Vagina (tissue), 2 donors: Measurements from ENCODE around the gene BGLAP.

Experiments used
- POLR2A ChIP-seq, 2 donors: fragments of 450-650 bp; IDR thresholded peaks; one replicate each; pipeline ENCODE4 v1.6.1; 2017; ENCODE audit warnings: antibody characterized with exemption in 2 of 2, mild to moderate bottlenecking in 2 of 2, moderate library complexity in 2 of 2
- POLR2AphosphoS5 ChIP-seq, 2 donors: sonication (generic); formaldehyde crosslinking; IDR thresholded peaks; one replicate each; pipeline ENCODE4 v1.9.0; 2017; ENCODE audit warnings: antibody characterized with exemption in 2 of 2, mild to moderate bottlenecking in 2 of 2, low read depth in 1 of 2; ENCODE audit not compliant: insufficient read depth in 1 of 2
- TF ChIP-seq, protein P1 (sequence below), 3 experiments: fragments of 450-650 bp in 2 of 3; fragments of 200-600 bp in 1 of 3; sonication (generic) in 1 of 3; IDR thresholded peaks; one replicate each; pipeline ENCODE4 v1.5.1; 2017 to 2019; ENCODE audit warnings: antibody characterized with exemption in 3 of 3, mild to moderate bottlenecking in 2 of 3, moderate library complexity in 2 of 3

DNA sequence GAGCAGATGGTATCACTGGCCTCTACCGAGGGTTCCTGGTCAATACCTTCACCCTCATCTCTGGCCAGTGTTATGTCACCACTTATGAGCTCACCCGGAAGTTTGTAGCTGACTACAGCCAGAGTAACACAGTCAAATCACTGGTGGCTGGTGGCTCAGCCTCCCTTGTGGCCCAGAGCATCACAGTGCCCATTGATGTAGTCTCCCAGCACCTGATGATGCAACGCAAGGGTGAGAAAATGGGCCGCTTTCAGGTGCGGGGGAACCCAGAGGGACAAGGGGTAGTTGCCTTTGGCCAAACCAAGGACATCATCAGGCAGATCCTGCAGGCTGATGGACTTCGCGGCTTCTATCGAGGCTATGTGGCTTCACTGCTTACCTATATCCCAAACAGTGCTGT, 41.9 kb upstream of the BGLAP start:
- TF ChIP-seq POLR2A (IDR thresholded peaks at IDR 0.05) (no peak), POLR2AphosphoS5 (IDR thresholded peaks at IDR 0.05; ENCODE audit: insufficient read depth in 1 of 2, low read depth in 1 of 2) (no peak)
- TF ChIP-seq, protein P1, sequence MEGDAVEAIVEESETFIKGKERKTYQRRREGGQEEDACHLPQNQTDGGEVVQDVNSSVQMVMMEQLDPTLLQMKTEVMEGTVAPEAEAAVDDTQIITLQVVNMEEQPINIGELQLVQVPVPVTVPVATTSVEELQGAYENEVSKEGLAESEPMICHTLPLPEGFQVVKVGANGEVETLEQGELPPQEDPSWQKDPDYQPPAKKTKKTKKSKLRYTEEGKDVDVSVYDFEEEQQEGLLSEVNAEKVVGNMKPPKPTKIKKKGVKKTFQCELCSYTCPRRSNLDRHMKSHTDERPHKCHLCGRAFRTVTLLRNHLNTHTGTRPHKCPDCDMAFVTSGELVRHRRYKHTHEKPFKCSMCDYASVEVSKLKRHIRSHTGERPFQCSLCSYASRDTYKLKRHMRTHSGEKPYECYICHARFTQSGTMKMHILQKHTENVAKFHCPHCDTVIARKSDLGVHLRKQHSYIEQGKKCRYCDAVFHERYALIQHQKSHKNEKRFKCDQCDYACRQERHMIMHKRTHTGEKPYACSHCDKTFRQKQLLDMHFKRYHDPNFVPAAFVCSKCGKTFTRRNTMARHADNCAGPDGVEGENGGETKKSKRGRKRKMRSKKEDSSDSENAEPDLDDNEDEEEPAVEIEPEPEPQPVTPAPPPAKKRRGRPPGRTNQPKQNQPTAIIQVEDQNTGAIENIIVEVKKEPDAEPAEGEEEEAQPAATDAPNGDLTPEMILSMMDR (IDR thresholded peaks at IDR 0.05) = no peak
